Measurements from ENCODE around the gene MRC2. TPM values are rescaled to one million over a fixed set of nuclear protein-coding genes. Genes with fewer than 3 reads are reported as not detected.

The MRC2 gene
- polyA plus RNA-seq, 1 donor, result 136 TPM

GRCh38 chr17:62637809-62638208, 10.3 kb downstream of the MRC2 start:
- no peak for DNase-seq (ENCODE audit: low read depth)

DNA sequence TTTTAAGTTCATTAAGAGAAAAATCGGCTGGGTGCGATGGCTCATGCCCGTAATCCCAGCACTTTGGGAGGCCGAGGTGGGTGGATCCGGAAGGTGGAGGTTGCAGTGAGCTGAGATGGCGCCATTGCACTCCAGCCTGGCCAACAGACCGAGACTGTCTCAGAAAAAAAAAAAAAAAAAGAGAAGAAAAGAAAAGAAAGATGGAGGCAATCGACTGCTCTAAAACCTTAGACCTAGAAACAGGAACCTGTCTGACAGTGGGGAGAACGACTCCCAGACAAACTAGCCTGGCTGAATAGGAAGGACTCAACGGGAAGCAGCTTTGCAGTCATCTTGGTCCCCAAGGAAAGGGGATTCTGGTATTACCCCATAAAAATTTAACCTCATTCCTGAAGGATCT, 13.7 kb downstream of the MRC2 start:
- DNase-seq (ENCODE audit: low read depth), result no peak

- DNase-seq (ENCODE audit: low read depth), result no peak
Observed at GRCh38 chr17:62641951-62642350, 14.5 kb downstream of the MRC2 start.

DNA sequence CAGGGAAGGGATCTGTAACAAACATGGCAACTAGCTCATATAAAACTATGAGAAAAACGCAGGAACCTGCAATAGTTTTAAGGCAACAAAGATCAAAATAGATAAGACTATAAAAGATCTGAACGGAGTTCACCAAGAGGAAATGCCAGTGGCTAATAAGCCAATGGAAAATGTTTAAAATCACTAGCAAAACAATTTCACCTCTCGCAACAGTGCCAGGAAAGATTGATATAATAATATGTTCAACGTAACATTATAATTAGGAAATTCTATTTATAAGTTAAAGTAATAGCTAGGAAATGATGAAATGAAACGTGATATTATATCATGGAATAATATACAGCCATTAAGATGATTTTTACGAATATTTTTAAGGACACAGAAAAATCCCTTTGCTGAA, 16.0 kb downstream of the MRC2 start:
- no peak for DNase-seq (ENCODE audit: low read depth)

GRCh38 chr17:62644487-62645173, 17.2 kb downstream of the MRC2 start:
- DNase-seq (ENCODE audit: low read depth), result no peak

- no peak for DNase-seq (ENCODE audit: low read depth)
Observed at GRCh38 chr17:62648251-62648955, 20.9 kb downstream of the MRC2 start.

DNA sequence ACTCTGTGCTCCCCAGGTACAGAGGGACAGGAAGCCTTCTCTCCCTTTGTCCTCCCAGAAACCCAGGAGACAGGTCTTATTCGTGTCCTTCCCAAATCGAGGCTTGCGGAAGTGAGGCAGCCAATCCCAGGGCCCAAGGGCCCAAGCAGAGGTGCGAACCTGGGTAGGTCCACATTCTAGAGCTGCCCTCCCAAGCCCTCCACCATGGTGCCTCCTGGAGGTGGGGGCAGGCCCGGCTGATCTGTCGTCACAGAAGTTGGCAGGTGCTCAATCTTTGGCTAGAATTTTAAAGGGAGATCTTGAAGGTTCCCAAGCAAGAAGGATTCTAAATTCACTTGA, 21.5 kb downstream of the MRC2 start:
- no peak for DNase-seq (ENCODE audit: low read depth)

GRCh38 chr17:62649570-62649969, 22.1 kb downstream of the MRC2 start:
- no peak for DNase-seq (ENCODE audit: low read depth)

GRCh38 chr17:62650587-62650986, 23.1 kb downstream of the MRC2 start:
- DNase-seq (ENCODE audit: low read depth), result no peak

DNA sequence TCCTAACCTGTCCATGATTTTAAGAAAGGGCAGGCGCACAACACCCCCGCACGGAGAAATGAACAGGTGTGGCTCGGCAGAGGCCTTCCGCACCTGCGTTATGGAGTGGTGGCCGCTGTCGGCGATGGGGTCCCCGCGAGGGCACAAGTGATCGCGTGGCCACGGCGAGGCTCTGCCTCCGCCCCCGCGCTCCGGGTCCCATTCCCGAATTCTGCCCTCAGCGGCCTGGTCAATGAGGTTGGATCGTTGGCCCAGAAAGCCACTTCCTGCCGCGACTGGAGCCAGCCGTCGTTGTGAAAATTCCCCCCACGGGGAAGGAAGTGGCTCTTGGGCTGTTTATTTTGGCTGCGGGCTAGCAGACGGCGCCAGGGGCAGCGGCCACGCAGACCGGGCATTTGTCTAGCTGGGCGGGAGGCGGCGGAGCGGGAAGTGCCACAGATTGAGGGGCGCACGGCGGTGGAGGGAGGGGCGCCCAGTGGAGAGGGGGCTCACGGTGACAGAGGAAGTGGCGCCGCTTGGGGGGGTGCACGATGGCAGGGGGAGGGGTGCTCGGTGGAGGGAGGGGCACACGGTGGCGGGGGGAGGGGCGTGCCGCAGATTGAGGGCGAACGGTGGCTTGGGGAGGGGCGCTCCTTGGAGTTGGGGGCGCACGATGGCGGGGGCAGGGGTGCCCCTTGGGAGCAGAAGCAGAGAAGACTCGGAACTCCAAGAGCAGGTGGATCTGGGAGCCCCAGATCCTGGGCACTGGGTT, 25.0 kb downstream of the MRC2 start:
- DNase-seq (ENCODE audit: low read depth), result no peak

DNA sequence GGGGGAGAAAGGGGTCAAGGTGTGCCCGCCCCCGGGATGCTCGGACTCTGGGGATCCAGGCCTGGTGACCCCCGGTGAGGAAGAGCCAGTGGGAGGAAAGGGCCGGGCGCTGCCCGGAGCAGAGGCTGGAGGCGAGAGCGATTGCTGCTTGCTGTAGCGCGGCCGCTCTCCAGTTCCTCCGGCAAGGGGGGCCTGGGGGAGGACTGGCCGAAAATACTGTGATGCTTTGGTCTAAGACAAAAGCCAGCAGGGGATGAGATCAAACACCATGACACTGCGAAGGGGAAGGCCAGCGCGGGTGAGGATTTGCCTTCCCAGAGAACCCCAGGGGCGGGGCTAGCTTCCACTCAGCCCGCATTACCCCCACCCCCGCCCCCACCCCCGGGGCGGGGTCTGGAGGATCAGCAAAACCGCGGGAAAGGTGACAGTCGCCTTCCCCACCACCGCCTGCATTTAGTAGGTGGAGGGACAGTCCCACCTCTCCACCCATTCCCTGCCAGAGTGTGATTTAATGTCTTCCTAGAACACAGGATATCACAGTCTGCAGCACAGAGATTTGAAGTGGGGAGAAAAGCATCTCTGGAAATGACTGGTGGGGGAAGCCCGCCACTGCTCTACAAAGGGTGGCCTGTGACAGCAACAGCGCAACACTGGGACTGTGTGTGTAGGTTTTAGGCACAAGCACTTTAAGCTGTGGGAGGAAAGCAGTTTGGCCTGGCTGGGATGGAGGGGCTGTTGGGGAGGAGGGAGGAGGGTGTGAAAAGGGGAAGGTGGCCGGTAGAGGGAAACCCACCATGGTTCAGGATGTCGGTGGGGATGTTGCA, 25.7 kb downstream of the MRC2 start:
- DNase-seq (ENCODE audit: low read depth), result no peak

DNA sequence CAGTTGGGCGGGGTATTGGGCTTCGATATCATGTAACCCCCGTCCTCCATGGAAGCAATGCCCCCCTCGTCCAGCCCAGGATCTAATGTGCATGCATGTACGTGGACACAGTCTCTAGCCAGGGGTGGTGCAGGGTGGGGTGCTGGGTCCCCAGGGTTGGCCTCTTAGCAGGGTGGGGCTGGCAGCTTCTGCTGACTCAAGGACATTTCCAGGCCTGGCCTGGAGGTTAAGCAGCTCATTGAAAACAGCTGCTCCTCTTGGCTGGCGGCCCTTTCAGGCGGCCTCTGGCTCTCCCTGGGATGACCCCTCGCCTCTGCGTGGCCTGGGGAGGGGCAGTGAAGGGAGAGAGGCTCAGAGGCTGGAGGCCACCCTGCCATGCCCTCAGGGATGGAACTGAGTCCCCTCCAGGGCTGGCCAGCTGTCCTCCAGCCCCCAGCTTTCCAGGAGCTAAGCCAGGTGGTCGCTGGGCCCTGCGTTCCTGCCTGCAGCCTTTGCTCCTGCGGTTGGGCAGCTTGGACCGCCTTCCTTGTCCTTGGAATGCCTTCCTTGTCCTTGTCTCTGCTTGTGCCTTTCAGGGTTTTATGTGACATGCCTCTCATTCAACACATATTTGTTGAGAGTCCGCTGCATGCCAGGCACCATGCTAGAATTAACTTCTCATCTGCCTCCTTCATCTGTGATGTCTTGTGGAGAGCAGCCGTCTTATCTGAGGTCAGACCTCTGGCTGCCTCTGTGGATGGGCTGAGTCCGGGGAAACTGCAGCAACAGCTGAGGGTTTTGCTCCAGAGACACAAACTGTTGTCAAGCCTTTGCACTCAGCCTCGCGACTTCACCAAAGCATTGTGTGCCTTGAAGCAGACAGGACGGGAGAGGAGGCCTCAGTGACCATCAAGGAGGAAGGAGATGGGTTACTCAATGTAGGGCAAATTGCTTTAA, 26.6 kb downstream of the MRC2 start:
- DNase-seq (ENCODE audit: low read depth), result no peak

- DNase-seq (ENCODE audit: low read depth), result no peak
Observed at GRCh38 chr17:62655656-62656055, 28.2 kb downstream of the MRC2 start.

DNA sequence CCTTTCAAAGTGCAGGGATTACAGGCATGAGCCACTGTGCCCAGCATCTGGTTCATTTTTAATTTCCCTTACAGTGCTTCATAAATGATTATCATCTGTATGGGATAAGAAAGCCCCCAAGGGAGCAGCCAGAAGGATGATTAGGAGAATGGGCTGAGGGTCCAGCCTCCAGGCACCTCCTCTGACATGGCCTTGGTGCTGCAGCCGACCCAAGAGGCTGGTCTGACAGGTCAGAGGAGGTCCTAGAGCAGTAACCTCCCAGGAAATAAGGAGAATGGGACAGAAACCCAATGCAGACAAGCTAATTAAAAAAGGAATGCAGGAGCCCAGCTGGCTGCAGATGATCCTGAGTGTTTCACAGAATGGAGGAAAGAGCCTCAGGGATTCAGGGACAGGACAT, 29.0 kb downstream of the MRC2 start:
- no peak for DNase-seq (ENCODE audit: low read depth)

GRCh38 chr17:62657145-62657665, 29.7 kb downstream of the MRC2 start:
- no peak for DNase-seq (ENCODE audit: low read depth)

GRCh38 chr17:62657690-62658089, 30.2 kb downstream of the MRC2 start:
- DNase-seq (ENCODE audit: low read depth), result no peak

DNA sequence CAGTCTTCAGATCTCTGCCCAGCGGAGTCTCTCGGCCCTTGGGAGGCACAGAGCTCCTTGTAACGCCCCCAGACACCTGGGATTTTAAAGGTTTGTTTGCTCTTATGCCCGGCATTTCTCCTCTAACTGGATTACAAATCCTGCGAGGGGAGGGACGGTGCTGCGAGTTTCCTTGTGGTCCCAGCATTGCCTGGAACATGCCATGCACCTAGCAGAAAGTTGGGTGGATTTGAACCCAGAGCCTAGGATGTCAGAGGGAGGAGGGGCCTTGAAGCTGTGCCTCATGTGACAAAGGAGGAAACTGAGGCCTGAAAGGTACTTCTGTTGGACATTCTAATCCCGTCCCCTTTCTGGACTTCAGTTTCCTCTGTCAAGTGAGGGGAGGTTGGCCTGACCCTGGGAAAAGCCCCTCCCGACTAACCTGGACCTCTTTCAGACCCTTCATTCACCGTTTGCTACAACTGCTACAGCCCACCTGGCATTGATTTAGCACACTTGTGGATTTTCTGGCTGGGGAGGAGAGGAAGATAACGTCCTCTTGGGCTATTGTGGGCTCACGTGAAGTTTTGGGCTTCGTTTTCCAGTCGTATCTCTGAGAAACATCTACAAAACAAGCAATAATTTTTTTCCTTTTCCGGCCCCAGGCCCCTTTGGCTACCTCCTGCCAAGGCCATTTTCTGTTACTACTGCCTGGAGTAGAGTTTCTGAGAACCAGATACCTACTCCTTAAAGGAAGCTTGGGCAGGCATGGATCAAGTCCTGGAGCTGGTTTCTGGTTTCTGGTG, 30.9 kb downstream of the MRC2 start:
- no peak for DNase-seq (ENCODE audit: low read depth)

DNA sequence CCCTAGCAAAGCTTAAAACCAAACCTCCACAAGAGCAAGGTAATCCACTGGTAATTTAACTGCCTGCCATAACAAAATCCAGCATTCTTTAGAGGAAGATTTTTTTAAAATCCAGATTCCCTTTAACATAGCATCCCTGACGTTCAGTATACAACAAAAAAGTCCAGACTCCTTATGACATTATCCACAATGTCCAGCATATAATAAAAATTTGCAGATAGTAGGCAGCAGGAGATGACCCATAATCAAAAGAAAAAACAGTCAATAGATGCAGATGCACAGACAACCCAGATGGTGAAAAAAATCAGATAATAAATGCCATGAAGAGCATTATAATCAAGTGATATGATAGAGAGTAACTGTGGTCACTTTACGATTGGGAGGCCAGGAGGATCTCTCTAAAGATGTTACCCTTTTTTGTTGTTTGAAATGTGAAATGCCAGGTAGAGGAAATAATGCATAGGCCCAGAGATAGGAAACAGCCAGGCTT, 33.2 kb downstream of the MRC2 start:
- DNase-seq (ENCODE audit: low read depth), result no peak

DNA sequence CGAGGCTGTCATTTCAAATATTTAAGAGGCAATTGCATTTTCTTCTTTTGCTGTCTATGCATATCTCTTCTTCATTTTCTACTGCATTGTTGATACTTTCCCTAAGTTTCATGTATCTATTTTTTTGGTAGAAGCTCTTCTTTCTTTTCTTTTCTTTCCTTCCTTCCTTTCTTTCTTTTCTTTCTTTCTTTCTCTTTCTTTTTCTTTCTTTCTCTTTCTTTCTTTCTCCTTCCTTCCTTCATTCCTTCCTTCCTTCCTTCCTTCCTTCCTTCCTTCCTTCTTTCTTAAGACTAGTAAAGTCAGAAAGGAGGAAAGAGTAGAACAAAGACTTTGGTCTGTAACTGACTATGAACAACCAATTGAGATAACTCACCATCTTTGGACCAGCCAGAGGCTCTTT, 33.9 kb downstream of the MRC2 start:
- no peak for DNase-seq (ENCODE audit: low read depth)

DNA sequence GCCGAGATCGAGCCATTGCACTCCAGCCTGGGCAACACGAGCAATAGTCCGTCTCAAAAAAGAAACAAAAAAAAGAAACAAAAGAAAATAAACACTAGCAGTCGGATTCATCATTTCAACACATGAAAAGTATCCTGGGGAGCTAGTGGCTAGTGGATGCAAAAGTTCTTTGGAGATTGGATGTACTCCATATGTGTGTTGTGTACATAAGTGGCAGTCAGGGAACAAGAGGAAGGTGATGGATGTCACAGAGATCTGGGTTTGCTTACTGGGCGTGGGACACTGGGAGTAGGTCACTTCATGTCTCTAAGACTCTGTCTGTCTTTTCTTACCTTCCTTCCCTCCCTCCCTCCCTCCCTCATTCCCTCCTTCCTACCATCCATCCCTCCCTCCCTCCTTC, 35.4 kb downstream of the MRC2 start:
- DNase-seq (ENCODE audit: low read depth), result no peak

Measured in forelimb muscle (tissue), 1 donor.